ENCODE data around the gene TULP4. TPM values are rescaled to one million over a fixed set of nuclear protein-coding genes. Genes with fewer than 3 reads are reported as not detected.

TULP4 gene
- total RNA-seq, 1 experiment from 2014 or later: 52.8 TPM

GRCh38 chr6:158283304-158283980 lies 28.8 kb upstream of the TULP4 start:
- CTCF ChIA-PET: interaction anchor here (1.1 kb wide), 1 partner anchor 69 kb away, joined by 5 read pairs; no protein-coding TSS in a partner anchor
- Mint-ChIP-seq H3K36me3 (no peaks in the 10 kb centered on the region), H3K4me1 (peaks cover 48% of the 10 kb centered on the region), H3K9me3 (no peaks in the 10 kb centered on the region), H3K27me3 (ENCODE audit: low read depth) (no peaks in the 10 kb centered on the region), H3K27ac (peak overlapping the region; percentile 94), H3K4me3 (peak overlapping the region; percentile 20; the same call in 1 of the 2 replicates)
- TF ChIP-seq ETV6 (CRISPR knock-in tag; IDR thresholded peaks at IDR 0.05) (no peak), EMX1 (CRISPR knock-in tag; IDR thresholded peaks at IDR 0.05) (no peak), GABPB1 (CRISPR knock-in tag; IDR thresholded peaks at IDR 0.05) (no peak), E2F5 (CRISPR knock-in tag; IDR thresholded peaks at IDR 0.05) (no peak)
- TF ChIP-seq, protein P1, sequence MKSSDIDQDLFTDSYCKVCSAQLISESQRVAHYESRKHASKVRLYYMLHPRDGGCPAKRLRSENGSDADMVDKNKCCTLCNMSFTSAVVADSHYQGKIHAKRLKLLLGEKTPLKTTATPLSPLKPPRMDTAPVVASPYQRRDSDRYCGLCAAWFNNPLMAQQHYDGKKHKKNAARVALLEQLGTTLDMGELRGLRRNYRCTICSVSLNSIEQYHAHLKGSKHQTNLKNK (CRISPR knock-in tag; IDR thresholded peaks at IDR 0.05): no peak
- POLR2A ChIA-PET: no interaction called here
- DNase-seq (ENCODE audit: low spot score): peak; percentile 25
- ATAC-seq: peak; percentile 90

- Mint-ChIP-seq H3K9me3 (no peaks in the 10 kb centered on the region), H3K4me1 (peaks cover 47% of the 10 kb centered on the region), H3K27ac (peak overlapping the region; percentile 94), H3K36me3 (no peaks in the 10 kb centered on the region), H3K4me3 (peak overlapping the region; percentile 20; the same call in 1 of the 2 replicates), H3K27me3 (ENCODE audit: low read depth) (no peaks in the 10 kb centered on the region)
- DNase-seq (ENCODE audit: low spot score) (no peak), ATAC-seq (peak; percentile 72)
- TF ChIP-seq ETV6 (CRISPR knock-in tag; IDR thresholded peaks at IDR 0.05) (0 out of 2 replicates have a peak, but pooled peaks have one; percentile 17), GTF2I (CRISPR knock-in tag; conservative IDR thresholded peaks at IDR 0.05) (0 out of 2 replicates have a peak, but pooled peaks have one; percentile 56), TEAD4 (CRISPR knock-in tag; IDR thresholded peaks at IDR 0.05) (no peak), STAT6 (CRISPR knock-in tag; conservative IDR thresholded peaks at IDR 0.05; ENCODE audit: low read depth) (no peak), ZNF138 (CRISPR knock-in tag; conservative IDR thresholded peaks at IDR 0.05) (no peak), PRRX2 (CRISPR knock-in tag; IDR thresholded peaks at IDR 0.05) (no peak)
- CTCF ChIA-PET: interaction anchor here (1.1 kb wide), 1 partner anchor 70 kb away, joined by 5 read pairs; no protein-coding TSS in a partner anchor
- POLR2A ChIA-PET: interaction anchor here (0.7 kb wide), 1 partner anchor 1977 kb away, joined by 3 read pairs; no protein-coding TSS in a partner anchor
These were observed 28.0 kb upstream of the TULP4 start for GRCh38 chr6:158284007-158284875.

DNA sequence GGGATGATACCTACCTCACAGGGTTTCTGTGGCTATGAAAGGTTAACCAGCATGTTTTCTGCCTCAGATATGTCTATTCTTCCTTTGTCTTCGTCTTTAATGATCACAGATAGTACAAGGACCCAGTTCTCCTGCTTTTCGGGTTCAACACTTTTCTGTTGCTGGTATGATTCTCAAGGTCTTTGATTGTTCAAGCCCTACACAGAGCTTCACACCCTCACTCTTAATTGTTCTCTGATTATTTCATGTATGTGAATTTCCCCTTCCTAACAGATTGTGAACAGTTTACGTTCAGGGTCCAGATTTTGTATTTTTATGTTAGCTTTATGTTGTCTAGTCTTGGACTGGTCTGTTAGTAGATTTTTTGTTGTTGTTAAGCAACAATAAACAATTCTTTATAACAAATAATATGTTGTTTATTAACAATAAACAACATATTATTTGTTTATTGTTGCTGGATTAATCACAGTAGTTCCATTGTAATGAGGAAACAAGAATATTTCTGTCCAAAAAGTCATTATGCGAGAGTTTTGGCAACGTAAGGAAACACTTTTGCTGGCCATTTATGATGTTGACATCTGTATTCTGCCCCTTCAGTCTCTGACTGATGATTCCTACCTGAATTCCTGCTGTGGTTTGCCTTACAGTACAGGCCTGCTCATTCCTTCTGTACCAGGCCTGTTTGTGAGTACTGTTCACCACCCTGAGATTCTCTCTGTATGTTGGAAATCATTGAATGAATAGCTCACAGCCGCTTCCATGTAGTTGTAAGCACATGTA lies 27.2 kb upstream of the TULP4 start:
- Mint-ChIP-seq H3K36me3 (no peaks in the 10 kb centered on the region), H3K27me3 (ENCODE audit: low read depth) (no peaks in the 10 kb centered on the region), H3K4me1 (peaks cover 42% of the 10 kb centered on the region), H3K9me3 (no peaks in the 10 kb centered on the region), H3K4me3 (no peak overlapping the region), H3K27ac (peak overlapping the region; percentile 94)
- DNase-seq (ENCODE audit: low spot score) (no peak), ATAC-seq (no peak)
- ChIA-PET CTCF (interaction anchor here (1.1 kb wide), 1 partner anchor 71 kb away, joined by 5 read pairs; no protein-coding TSS in a partner anchor), POLR2A (interaction anchor here (0.7 to 0.9 kb wide), 2 partner anchors 46 to 1977 kb away, joined by 3 read pairs; no protein-coding TSS in a partner anchor)
- TF ChIP-seq SP1 (CRISPR knock-in tag; conservative IDR thresholded peaks at IDR 0.05): no peak
- TF ChIP-seq PRRX2 (CRISPR knock-in tag; IDR thresholded peaks at IDR 0.05): no peak
- no peak for TF ChIP-seq ZNF671 (CRISPR knock-in tag; IDR thresholded peaks at IDR 0.05)
- no peak for TF ChIP-seq E2F5 (CRISPR knock-in tag; IDR thresholded peaks at IDR 0.05)
- no peak for TF ChIP-seq ZNF423 (CRISPR knock-in tag; IDR thresholded peaks at IDR 0.05)
- TF ChIP-seq, protein P2, sequence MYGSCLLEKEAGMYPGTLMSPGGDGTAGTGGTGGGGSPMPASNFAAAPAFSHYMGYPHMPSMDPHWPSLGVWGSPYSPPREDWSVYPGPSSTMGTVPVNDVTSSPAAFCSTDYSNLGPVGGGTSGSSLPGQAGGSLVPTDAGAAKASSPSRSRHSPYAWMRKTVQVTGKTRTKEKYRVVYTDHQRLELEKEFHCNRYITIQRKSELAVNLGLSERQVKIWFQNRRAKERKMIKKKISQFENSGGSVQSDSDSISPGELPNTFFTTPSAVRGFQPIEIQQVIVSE (CRISPR knock-in tag; IDR thresholded peaks at IDR 0.05; ENCODE audit: borderline replicate concordance): no peak
- no peak for TF ChIP-seq ARID4B (CRISPR knock-in tag; IDR thresholded peaks at IDR 0.05; ENCODE audit: borderline replicate concordance)
- no peak for TF ChIP-seq ZNF396 (CRISPR knock-in tag; IDR thresholded peaks at IDR 0.05; ENCODE audit: borderline replicate concordance)
- TF ChIP-seq CBFB (CRISPR knock-in tag; IDR thresholded peaks at IDR 0.05; ENCODE audit: low read depth): no peak
